DOHH2 (cell line): ENCODE results near the gene CLDN7.

ENCODE experiments used
- H3F3A ChIP-seq: fragments of 200-600 bp; sonication (generic), shearing (Covaris generic); 2 replicates; pipeline ENCODE4 v1.6.0; 2016; ENCODE audit warnings: antibody characterized with exemption, mild to moderate bottlenecking; ENCODE audit not compliant: control insufficient read depth, insufficient read depth
- H3K27ac ChIP-seq: fragments of 200-600 bp; sonication (generic); 2 replicates; pipeline ENCODE4 v1.5.1; 2014; ENCODE audit warnings: low read depth, mild to moderate bottlenecking, low read length, moderate library complexity
- H3K27me3 ChIP-seq: fragments of 200-600 bp; sonication (generic); 2 replicates; pipeline ENCODE4 v1.6.1; 2014; ENCODE audit warnings: mild to moderate bottlenecking, low read length, mixed read lengths; ENCODE audit not compliant: control insufficient read depth
- H3K36me3 ChIP-seq: fragments of 200-600 bp; sonication (generic); 2 replicates; pipeline ENCODE4 v1.6.1; 2014; ENCODE audit warnings: mild to moderate bottlenecking, low read length, moderate library complexity, mixed read lengths; ENCODE audit not compliant: control insufficient read depth
- H3K4me1 ChIP-seq: fragments of 200-600 bp; sonication (generic); 2 replicates; pipeline ENCODE4 v1.6.1; 2014; ENCODE audit warnings: mild to moderate bottlenecking, low read length, mixed read lengths; ENCODE audit not compliant: control insufficient read depth
- H3K4me2 ChIP-seq: fragments of 200-600 bp; sonication (generic); 2 replicates; pipeline ENCODE4 v1.6.0; 2014; ENCODE audit warnings: mild to moderate bottlenecking, low read length, moderate library complexity
- H3K4me3 ChIP-seq: fragments of 200-600 bp; sonication (generic); 2 replicates; pipeline ENCODE4 v1.5.1; 2014; ENCODE audit warnings: mild to moderate bottlenecking, low read length, mixed read lengths
- H3K79me2 ChIP-seq: fragments of 200-600 bp; sonication (generic); 2 replicates; pipeline ENCODE4 v1.6.1; 2014; ENCODE audit warnings: mild to moderate bottlenecking, low read length, mixed read lengths; ENCODE audit not compliant: control insufficient read depth
- H3K9me2 ChIP-seq: fragments of 200-600 bp; sonication (generic); replicated peaks from 2 replicates; pipeline ENCODE4 v1.6.1; 2014; ENCODE audit warnings: mild to moderate bottlenecking, low read length, mixed read lengths; ENCODE audit not compliant: control insufficient read depth
- H3K9me3 ChIP-seq: fragments of 200-600 bp; sonication (generic); 2 replicates; pipeline ENCODE4 v1.6.1; 2014; ENCODE audit warnings: antibody characterized with exemption, low read length, mixed read lengths; ENCODE audit not compliant: control insufficient read depth, insufficient read depth
- H4K20me1 ChIP-seq: fragments of 200-600 bp; sonication (generic); 2 replicates; pipeline ENCODE4 v1.6.0; 2014; ENCODE audit warnings: low read depth, mild to moderate bottlenecking, antibody characterized with exemption, low read length, moderate library complexity; ENCODE audit not compliant: control insufficient read depth, insufficient read depth
- CTCF ChIP-seq: fragments of 200-600 bp; sonication (generic); IDR thresholded peaks from one replicate; pipeline ENCODE4 v1.5.1; 2014; ENCODE audit warnings: antibody characterized with exemption, mild to moderate bottlenecking, low read depth, low read length; ENCODE audit not compliant: poor library complexity, severe bottlenecking
- EZH2phosphoT487 ChIP-seq: fragments of 200-600 bp; sonication (generic); IDR thresholded peaks from 2 replicates; pipeline ENCODE4 v1.6.1; 2017; ENCODE audit warnings: borderline replicate concordance, mild to moderate bottlenecking, antibody characterized with exemption, low read length, moderate library complexity, mixed read lengths

Gene CLDN7

DNA sequence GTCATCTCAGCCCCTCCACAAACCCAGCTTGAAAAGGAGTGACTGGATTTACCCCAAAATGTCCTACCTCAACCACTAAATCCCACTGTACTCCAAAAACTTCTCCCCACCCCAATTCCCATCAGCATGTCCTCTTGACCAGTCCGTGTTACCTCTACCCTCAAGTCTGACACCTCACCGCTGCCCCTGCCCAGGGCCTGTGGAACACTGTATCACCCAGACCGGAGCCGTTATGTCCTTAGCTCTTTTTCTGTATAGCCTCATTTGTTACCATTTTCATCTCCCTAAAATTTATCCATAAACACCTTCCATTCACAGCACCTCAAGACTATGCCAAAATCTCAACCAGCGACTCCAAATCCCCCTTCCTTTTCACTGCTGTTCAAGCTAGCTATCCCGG lies 25.5 kb downstream of the CLDN7 start:
- H3K27me3 ChIP-seq, result no peaks in the 10 kb centered on the region
- peak overlapping the region; percentile 84 for H3K27ac ChIP-seq
- peaks cover 80% of the 10 kb centered on the region for H3K79me2 ChIP-seq
- peaks cover 46% of the 10 kb centered on the region for H3F3A ChIP-seq
- no peaks in the 10 kb centered on the region for H3K9me3 ChIP-seq
- H3K4me2 ChIP-seq, result peak overlapping the region; percentile 67
- no peaks in the 10 kb centered on the region for H3K9me2 ChIP-seq
- H3K4me3 ChIP-seq, result peak overlapping the region; percentile 97
- peaks cover 15% of the 10 kb centered on the region for H4K20me1 ChIP-seq
- peaks cover 61% of the 10 kb centered on the region for H3K4me1 ChIP-seq
- H3K36me3 ChIP-seq, result peaks cover 71% of the 10 kb centered on the region
- TF ChIP-seq CTCF, result no peak
- TF ChIP-seq EZH2phosphoT487, result no peak

DNA sequence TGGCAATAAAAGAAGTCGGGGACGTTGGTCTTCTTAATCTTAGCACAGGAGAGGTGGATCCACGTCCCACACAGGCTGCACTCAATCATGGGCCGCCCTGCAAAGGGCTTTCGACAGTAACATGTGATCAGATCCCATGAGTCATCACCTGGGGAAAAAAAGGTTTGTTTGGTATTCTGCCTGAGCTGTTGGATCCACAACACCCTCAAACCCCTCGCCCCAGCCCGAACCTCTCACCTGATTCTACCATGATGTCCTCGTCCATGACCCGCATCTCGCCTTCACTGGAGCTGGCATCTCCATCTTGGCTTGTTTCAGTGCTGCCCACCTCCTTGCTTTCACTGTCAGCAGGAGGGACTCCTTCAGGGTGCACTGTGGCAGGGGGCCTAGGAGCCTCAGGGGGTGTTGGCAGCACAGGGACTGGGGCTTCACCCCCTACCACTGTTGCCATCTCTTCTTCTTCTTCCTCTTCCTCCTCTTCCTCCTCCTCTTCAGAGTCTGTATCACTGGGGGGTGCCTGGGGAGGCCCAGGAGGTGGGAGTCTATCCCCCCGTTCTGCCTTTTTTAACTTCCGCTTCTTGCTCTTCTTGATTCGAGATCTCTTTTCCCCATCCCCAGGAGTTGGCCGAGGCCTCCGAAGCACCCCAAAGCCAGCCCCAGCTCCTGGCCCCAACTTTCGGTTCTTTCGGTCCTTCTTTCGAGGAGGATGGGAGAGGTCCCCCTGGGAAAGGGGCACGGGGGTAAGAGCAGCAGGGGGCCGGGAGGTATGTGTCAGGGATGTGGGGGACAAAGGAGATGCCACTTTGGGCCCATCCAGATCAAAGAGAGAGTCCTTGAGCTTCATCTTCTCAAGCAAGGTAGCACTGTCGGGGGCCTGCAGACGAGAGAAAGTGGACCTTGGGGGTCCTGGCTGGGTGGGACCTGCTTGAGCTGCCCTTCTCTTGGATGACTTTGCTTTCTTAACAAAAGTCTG lies 26.3 kb downstream of the CLDN7 start:
- H3K4me1 ChIP-seq, result peaks cover 57% of the 10 kb centered on the region
- H3K4me2 ChIP-seq, result peak overlapping the region; percentile 69
- H4K20me1 ChIP-seq, result peaks cover 17% of the 10 kb centered on the region

DNA sequence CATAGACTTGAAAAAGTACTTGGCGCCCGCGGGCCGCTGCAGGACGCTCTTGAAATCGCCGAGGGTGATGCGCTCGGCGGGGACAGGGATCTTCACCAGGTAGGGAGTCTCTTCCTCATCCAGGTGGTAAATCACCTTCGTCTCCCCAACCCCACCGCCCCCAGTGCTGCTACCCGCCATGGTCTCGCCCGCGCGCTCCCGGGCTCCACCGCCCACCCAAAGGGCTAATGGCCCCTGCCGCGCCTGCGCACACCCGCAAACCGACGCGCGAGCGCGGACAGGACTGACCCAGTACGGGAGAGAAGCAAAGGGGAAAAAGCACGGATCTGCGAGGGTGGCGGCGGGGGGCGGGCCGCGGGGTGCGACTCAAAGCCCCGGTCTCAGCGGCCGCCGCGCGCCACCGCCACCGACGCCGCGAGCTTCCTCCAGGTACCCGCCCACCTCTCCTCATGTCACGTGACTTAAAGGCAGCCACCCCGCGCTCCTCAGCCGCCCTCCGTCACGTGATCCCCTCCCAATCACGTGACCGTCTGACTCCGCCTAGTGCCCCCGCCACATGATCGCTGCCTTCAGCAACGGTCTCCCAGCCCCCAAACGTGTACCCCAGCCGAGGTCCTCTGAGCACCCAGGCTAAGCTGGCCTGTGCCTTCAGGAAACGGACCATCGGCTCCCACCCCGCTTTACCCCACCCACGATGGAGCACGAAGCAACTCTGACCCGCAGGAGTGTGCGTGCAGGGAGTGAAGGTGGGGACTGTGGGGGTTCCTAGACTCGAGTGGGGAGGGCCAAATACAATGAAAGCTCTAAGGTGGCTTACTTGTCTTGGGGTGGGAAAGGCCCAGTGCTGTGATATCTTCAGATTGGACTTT lies 28.0 kb downstream of the CLDN7 start, which contains the start of gene DVL2:
Gene DVL2 (minus strand): TSS at position 435 of the 869 bp plus-strand sequence. CDS start 255 bp downstream, at position 180.
- H4K20me1 ChIP-seq, result peaks cover 17% of the 10 kb centered on the region
- H3K4me1 ChIP-seq, result peaks cover 44% of the 10 kb centered on the region
- peak within 1 kb of the TSS; percentile 69 for H3K4me2 ChIP-seq
- no peaks in the 10 kb centered on the region for H3K27me3 ChIP-seq
- TF ChIP-seq CTCF (no peak), EZH2phosphoT487 (no peak)
- peaks cover 30% of the 10 kb centered on the region for H3F3A ChIP-seq
- no peaks in the 10 kb centered on the region for H3K9me3 ChIP-seq
- peak within 1 kb of the TSS; percentile 85 for H3K27ac ChIP-seq
- H3K9me2 ChIP-seq, result no peaks in the 10 kb centered on the region
- H3K79me2 ChIP-seq, result peaks cover 83% of the 10 kb centered on the region
- peaks cover 77% of the 10 kb centered on the region for H3K36me3 ChIP-seq
- peak within 1 kb of the TSS; percentile 88 for H3K4me3 ChIP-seq

More for the DNA sequence above, 26.3 kb downstream of the CLDN7 start:
- Histone ChIP-seq H3K4me3 (no peak overlapping the region), H3K27me3 (no peaks in the 10 kb centered on the region), H3K36me3 (peaks cover 70% of the 10 kb centered on the region), H3F3A (peaks cover 39% of the 10 kb centered on the region), H3K79me2 (peaks cover 80% of the 10 kb centered on the region), H3K9me2 (no peaks in the 10 kb centered on the region), H3K27ac (no peak overlapping the region), H3K9me3 (no peaks in the 10 kb centered on the region)
- TF ChIP-seq EZH2phosphoT487 (no peak), CTCF (no peak)
